Uterus (tissue), 4 donors: ENCODE data around the gene LBHD2. TPM values are rescaled to one million over a fixed set of nuclear protein-coding genes. Genes with fewer than 3 reads are reported as not detected.

Experiments
- DNase-seq, 2 donors: peaks; one replicate each; pipeline ENCODE4 v3.0.0-alpha.2; 2019 to 2020
- H3K27ac ChIP-seq, 2 donors: fragments of 200-600 bp; sonication (generic); 1 replicate in 1 of 2; 2 replicates in 1 of 2; pipeline ENCODE4 v1.5.1; 2016 to 2018
- H3K27me3 ChIP-seq, 2 donors: fragments of 200-600 bp; sonication (generic); one replicate each; pipeline ENCODE4 v1.5.1; 2018 to 2019; ENCODE audit warnings: control low read depth in 1 of 2
- H3K36me3 ChIP-seq, 2 donors: fragments of 200-600 bp; sonication (generic); one replicate each; pipeline ENCODE4 v1.5.1; 2019; ENCODE audit warnings: control low read depth in 1 of 2
- H3K4me1 ChIP-seq, 2 donors: fragments of 200-600 bp; sonication (generic); one replicate each; pipeline ENCODE4 v1.5.1; 2018 to 2019; ENCODE audit warnings: control low read depth in 1 of 2
- H3K4me3 ChIP-seq, 2 donors: fragments of 200-600 bp; sonication (generic); 1 replicate in 1 of 2; 2 replicates in 1 of 2; pipeline ENCODE4 v1.5.1; 2018 to 2019; ENCODE audit warnings: mild to moderate bottlenecking in 1 of 2
- H3K9me3 ChIP-seq, 2 donors: fragments of 200-600 bp; sonication (generic); one replicate each; pipeline ENCODE4 v1.5.1; 2019; ENCODE audit warnings: control low read depth in 1 of 2
- CTCF ChIP-seq, 4 experiments: fragments of 200-600 bp in 2 of 4; fragments of 450-650 bp in 2 of 4; sonication (generic) in 2 of 4; IDR thresholded peaks; one replicate each; pipeline ENCODE4 v1.5.1; 2016 to 2019; ENCODE audit warnings: antibody characterized with exemption in 4 of 4, mild to moderate bottlenecking in 2 of 4, moderate library complexity in 1 of 4
- POLR2A ChIP-seq, 2 donors: fragments of 450-650 bp; IDR thresholded peaks; one replicate each; pipeline ENCODE4 v1.6.1; 2016; ENCODE audit warnings: antibody characterized with exemption in 2 of 2, mild to moderate bottlenecking in 1 of 2, moderate library complexity in 1 of 2
- intact Hi-C: fragments of 100-400 bp; cut with DNase I; formaldehyde crosslinking; loops from one replicate; pipeline ENCODE4 v1.15.1; 2023; ENCODE audit warnings: low total_unique reads
- total RNA-seq, 4 donors: library from RNA; depleted of rRNA in 3 of 4; stranded (reverse); fragments of >200 nt in 3 of 4; gene quantifications; one replicate each; pipeline versions ENCODE4 v1.1.0 to v1.2.4, GENCODE V29; 2014 to 2023
- donor health status: DM: yes; HTN: yes; CAD: no.

Gene LBHD2
- total RNA-seq, 4 donors from 2014 or later, result not detected

- Histone ChIP-seq H3K27ac (peak overlapping the region; percentile 10 to 38), H3K27me3 (no peaks in the 10 kb centered on the region), H3K36me3 (no peaks in the 10 kb centered on the region), H3K4me3 (no peak overlapping the region), H3K4me1 (no peaks in the 10 kb centered on the region), H3K9me3 (no peaks in the 10 kb centered on the region)
- intact Hi-C loops, result no loop called here
- TF ChIP-seq CTCF (IDR thresholded peaks at IDR 0.05), result no peak
- no peak for DNase-seq
Measured at GRCh38 chr14:103093856-103094405, 9.9 kb downstream of the LBHD2 start.

- H3K4me3 ChIP-seq, result no peak within 1 kb of the TSS
- no peak for DNase-seq
- TF ChIP-seq CTCF (IDR thresholded peaks at IDR 0.05) (no peak), POLR2A (IDR thresholded peaks at IDR 0.05) (no peak)
- no peaks in the 10 kb centered on the region for H3K9me3 ChIP-seq
- H3K27ac ChIP-seq, result peak within 1 kb of the TSS; percentile 10 to 38
- intact Hi-C loops, result no loop called here
- H3K36me3 ChIP-seq, result no peaks in the 10 kb centered on the region
- H3K27me3 ChIP-seq, result no peaks in the 10 kb centered on the region
- no peaks in the 10 kb centered on the region for H3K4me1 ChIP-seq
Measured at GRCh38 chr14:103094406-103095209, 10.6 kb downstream of the LBHD2 start, which contains the start of gene EXOC3L4. TSS of gene EXOC3L4 (plus strand) at chr14:103094725. CDS start at chr14:103100220, 5,495 bp downstream.

GRCh38 chr14:103095210-103095778, 11.3 kb downstream of the LBHD2 start:
- H3K9me3 ChIP-seq, result no peaks in the 10 kb centered on the region
- H3K4me1 ChIP-seq, result no peaks in the 10 kb centered on the region
- H3K27me3 ChIP-seq, result no peaks in the 10 kb centered on the region
- no peaks in the 10 kb centered on the region for H3K36me3 ChIP-seq
- no peak for DNase-seq
- no peak for TF ChIP-seq CTCF (IDR thresholded peaks at IDR 0.05)
- TF ChIP-seq POLR2A (IDR thresholded peaks at IDR 0.05), result no peak
- H3K27ac ChIP-seq, result no peak overlapping the region
- intact Hi-C loops, result no loop called here
- H3K4me3 ChIP-seq, result no peak overlapping the region

GRCh38 chr14:103096387-103096786, 12.4 kb downstream of the LBHD2 start:
- no peaks in the 10 kb centered on the region for H3K4me1 ChIP-seq

More at GRCh38 chr14:103096387-103096786, 12.4 kb downstream of the LBHD2 start:
- DNase-seq, result no peak
- H3K27me3 ChIP-seq, result peaks cover 0 to 2% of the 10 kb centered on the region in 2 donors
- no peaks in the 10 kb centered on the region for H3K9me3 ChIP-seq
- no peak overlapping the region for H3K27ac ChIP-seq
- intact Hi-C loops, result no loop called here
- no peak overlapping the region for H3K4me3 ChIP-seq
- no peaks in the 10 kb centered on the region for H3K36me3 ChIP-seq
- no peak for TF ChIP-seq POLR2A (IDR thresholded peaks at IDR 0.05)
- TF ChIP-seq CTCF (IDR thresholded peaks at IDR 0.05), result no peak
